Right lobe of liver (tissue), 4 donors: Measurements from ENCODE around the gene TRRAP.

ENCODE experiments used
- CTCF ChIP-seq, 4 donors: fragments of 200-600 bp in 3 of 4; fragments of 450-650 bp in 1 of 4; IDR thresholded peaks; one replicate each; pipeline versions ENCODE4 v1.5.1 to v1.8.0; 2016 to 2022; ENCODE audit warnings: antibody characterized with exemption in 4 of 4, mild to moderate bottlenecking in 2 of 4
- POLR2A ChIP-seq: fragments of 450-650 bp; IDR thresholded peaks from one replicate; pipeline ENCODE4 v1.6.1; 2017; ENCODE audit warnings: antibody characterized with exemption, mild to moderate bottlenecking
- donor health status: DM: no; HTN: no; CAD: no.
- donor health status: DM: no; HTN: no; CAD: no.
- donor health status: DM: no; HTN: yes; CAD: no.

GRCh38 chr7:98995523-98996149, 117.3 kb downstream of the TRRAP start:
- no peak for TF ChIP-seq CTCF (IDR thresholded peaks at IDR 0.05)
- TF ChIP-seq POLR2A = no peak
